ENCODE measurements around the gene CS. TPM values are rescaled to one million over a fixed set of nuclear protein-coding genes. Genes with fewer than 3 reads are reported as not detected.

CS gene
- total RNA-seq, 4 donors from 2014 or later = 211 to 359 (median 271) TPM

DNA sequence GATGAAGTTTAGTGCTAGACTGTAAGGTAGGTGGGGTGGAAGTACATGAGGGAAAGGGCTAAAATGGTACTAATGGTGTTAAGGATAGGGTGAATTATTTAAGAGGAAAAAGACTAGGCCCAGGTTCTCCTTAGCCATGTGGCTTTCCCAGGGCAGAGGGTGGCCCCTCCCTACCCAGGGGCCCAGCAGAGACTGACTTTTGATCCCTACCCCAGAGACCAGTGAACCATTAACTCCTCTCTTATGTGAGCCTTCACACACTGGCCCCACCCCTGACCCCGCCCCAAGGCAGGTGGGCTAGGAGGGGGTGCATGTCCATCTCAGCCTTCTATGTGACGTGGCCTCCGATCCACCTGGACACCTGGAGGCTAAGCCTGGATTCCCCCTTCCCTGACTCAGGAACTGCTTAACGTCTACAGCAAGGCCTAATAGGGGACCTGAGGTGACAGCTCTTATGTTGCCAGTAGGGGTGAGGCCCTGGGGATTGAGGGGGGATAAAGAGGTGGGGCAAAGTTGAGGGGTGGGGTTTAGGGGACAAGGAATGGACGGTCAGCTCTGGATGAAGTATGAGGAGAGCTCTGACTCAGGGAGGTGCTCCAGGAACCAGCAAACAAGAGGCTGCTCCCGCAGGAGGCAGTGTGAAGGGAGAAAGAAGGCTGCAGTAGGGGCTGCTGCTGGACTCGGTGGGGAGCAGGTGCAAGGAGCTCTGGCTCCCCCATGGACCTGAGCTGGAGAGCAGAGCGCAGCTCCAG is 69.5 kb downstream of the CS start:
- no peaks in the 10 kb centered on the region for H3K4me1 ChIP-seq
- H3K4me3 ChIP-seq = no peak overlapping the region
- ATAC-seq = no peak
- H3K27me3 ChIP-seq = no peaks in the 10 kb centered on the region
- TF ChIP-seq POLR2A (IDR thresholded peaks at IDR 0.05) = no peak
- TF ChIP-seq, protein P1, sequence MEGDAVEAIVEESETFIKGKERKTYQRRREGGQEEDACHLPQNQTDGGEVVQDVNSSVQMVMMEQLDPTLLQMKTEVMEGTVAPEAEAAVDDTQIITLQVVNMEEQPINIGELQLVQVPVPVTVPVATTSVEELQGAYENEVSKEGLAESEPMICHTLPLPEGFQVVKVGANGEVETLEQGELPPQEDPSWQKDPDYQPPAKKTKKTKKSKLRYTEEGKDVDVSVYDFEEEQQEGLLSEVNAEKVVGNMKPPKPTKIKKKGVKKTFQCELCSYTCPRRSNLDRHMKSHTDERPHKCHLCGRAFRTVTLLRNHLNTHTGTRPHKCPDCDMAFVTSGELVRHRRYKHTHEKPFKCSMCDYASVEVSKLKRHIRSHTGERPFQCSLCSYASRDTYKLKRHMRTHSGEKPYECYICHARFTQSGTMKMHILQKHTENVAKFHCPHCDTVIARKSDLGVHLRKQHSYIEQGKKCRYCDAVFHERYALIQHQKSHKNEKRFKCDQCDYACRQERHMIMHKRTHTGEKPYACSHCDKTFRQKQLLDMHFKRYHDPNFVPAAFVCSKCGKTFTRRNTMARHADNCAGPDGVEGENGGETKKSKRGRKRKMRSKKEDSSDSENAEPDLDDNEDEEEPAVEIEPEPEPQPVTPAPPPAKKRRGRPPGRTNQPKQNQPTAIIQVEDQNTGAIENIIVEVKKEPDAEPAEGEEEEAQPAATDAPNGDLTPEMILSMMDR (IDR thresholded peaks at IDR 0.05 in 4 of 5, conservative IDR thresholded peaks at IDR 0.05 in 1 of 5) = no peak
- DNase-seq = no peak
- no peak overlapping the region for H3K27ac ChIP-seq
- peaks cover 0 to 13% of the 10 kb centered on the region in 2 donors for H3K36me3 ChIP-seq
- in situ Hi-C loops (cut with MboI; ENCODE audit: low sequenced_read_pairs in 4 of 4) = no loop called here
- H3K9me3 ChIP-seq = no peaks in the 10 kb centered on the region
- intact Hi-C loops (cut with DNase I; ENCODE audit: low total_unique reads) = no loop called here

DNA sequence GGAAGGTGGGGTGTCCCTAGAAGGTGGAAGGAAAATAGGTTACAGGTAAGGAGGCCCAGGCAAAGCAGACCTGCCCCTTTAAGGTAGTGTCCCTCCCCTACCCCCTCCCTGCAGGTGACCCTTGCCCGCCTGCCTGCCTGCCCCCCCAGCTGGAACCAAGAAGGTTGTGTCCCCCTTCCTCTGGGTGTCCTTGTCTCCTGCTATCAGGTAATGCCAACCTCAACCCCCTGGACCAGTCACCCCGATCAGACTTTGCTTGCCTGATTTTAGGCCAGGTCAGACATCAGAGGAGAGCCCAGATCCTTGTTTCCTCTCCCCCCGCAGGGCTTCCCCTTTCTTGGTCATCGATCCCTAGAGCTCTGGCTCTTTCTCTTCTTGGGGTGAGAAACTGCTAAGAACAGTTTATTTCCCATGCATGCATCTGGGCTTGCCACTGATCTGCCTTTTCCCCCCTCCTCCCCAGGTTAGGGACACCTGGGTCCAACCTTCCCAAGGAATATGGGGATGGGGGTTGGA is 70.2 kb downstream of the CS start, which contains the start of gene SLC39A5:
TSS of gene SLC39A5 (plus strand) at position 136 of the 516 bp plus-strand sequence. CDS start 1,224 bp downstream, outside the sequence.
- Histone ChIP-seq H3K27me3 (no peaks in the 10 kb centered on the region), H3K27ac (no peak within 1 kb of the TSS), H3K4me3 (no peak within 1 kb of the TSS), H3K36me3 (peaks cover 0 to 13% of the 10 kb centered on the region in 2 donors), H3K4me1 (peaks cover 3 to 6% of the 10 kb centered on the region in 2 donors), H3K9me3 (no peaks in the 10 kb centered on the region)
- in situ Hi-C loops (cut with MboI; ENCODE audit: low sequenced_read_pairs in 4 of 4) = loop anchor here in 2 of 4 donors (5.0 to 10.0 kb wide), 2 partner anchors 38 to 115 kb away; partner anchors contain the start of genes RPL41 (in 1 of the 2) and ZC3H10 (in 1 of the 2)
- DNase-seq = no peak
- TF ChIP-seq POLR2A (IDR thresholded peaks at IDR 0.05) = no peak
- TF ChIP-seq, protein P1 (IDR thresholded peaks at IDR 0.05 in 4 of 5, conservative IDR thresholded peaks at IDR 0.05 in 1 of 5) = no peak
- intact Hi-C loops (cut with DNase I; ENCODE audit: low total_unique reads) = loop anchor here (10.0 kb wide), 1 partner anchor 235 kb away; the partner anchor contains the start of gene SPRYD4
- no peak for ATAC-seq

DNA sequence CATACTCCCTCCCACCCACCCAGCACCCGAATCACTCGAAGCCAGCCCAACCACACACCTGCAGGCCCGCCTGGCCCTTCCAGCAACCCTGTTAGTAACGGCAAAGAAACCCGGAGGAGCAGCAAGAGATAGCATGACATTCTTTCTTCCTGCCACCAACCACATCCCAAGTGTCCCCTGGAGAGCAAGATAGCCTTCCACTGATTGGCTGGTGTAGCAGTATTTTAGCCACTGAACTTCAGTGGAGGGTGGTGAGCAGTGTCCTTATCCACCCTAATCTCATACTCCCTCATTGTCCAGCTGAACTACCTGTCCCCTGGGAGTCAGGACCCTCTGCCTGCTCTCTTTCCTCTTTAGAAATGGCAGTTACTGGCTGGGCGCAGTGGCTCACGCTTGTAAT is 71.0 kb downstream of the CS start:
- Histone ChIP-seq H3K27ac (no peak overlapping the region), H3K4me3 (no peak overlapping the region), H3K4me1 (peaks cover 10 to 11% of the 10 kb centered on the region in 2 donors), H3K27me3 (no peaks in the 10 kb centered on the region), H3K36me3 (peaks cover 0 to 13% of the 10 kb centered on the region in 2 donors), H3K9me3 (no peaks in the 10 kb centered on the region)
- DNase-seq (no peak), ATAC-seq (no peak)
- TF ChIP-seq POLR2A (IDR thresholded peaks at IDR 0.05) = no peak
- in situ Hi-C loops (cut with MboI; ENCODE audit: low sequenced_read_pairs in 4 of 4) (loop anchor here in 2 of 4 donors (5.0 to 10.0 kb wide), 2 partner anchors 37 to 114 kb away; partner anchors contain the start of genes RPL41 (in 1 of the 2) and ZC3H10 (in 1 of the 2)), intact Hi-C loops (cut with DNase I; ENCODE audit: low total_unique reads) (loop anchor here (10.0 kb wide), 1 partner anchor 236 kb away; the partner anchor contains the start of gene SPRYD4)

DNA sequence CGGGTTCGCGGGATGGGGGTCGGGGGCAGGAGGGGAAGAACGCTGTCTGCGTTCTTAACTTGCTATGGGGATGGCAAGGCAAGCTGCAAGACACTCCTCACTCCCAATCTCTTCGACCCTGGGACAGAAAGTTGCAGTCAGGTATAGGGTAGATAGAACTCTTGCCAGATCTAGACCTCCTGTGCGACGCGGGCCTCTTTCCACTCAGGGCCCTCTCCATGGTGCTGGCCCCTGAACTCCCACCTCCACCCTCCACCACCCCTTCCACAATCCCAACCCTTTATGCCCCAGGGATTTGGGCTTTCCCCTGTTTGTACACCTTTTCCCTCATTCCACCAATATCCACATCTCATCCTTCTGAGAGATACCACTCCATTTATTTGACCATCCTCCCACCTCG is 75.2 kb downstream of the CS start:
- in situ Hi-C loops (cut with MboI; ENCODE audit: low sequenced_read_pairs in 4 of 4) = loop anchor here in 2 of 4 donors (5.0 to 10.0 kb wide), 2 partner anchors 33 to 110 kb away; partner anchors contain the start of genes RPL41 (in 1 of the 2) and ZC3H10 (in 1 of the 2)
- H3K27me3 ChIP-seq = no peaks in the 10 kb centered on the region
- H3K9me3 ChIP-seq = no peaks in the 10 kb centered on the region
- H3K4me3 ChIP-seq = peak overlapping the region; percentile 63 to 85 (median 79)
- DNase-seq (no peak), ATAC-seq (no peak)
- intact Hi-C loops (cut with DNase I; ENCODE audit: low total_unique reads) = loop anchor here (1.0 to 10.0 kb wide), 6 partner anchors 32 to 508 kb away; partner anchors contain the start of genes BLOC1S1, SPRYD4 and ZC3H10
- H3K36me3 ChIP-seq = peaks cover 0 to 13% of the 10 kb centered on the region in 2 donors
- H3K27ac ChIP-seq = peak overlapping the region; percentile 96 to 100 (median 98)
- peaks cover 34 to 40% of the 10 kb centered on the region in 2 donors for H3K4me1 ChIP-seq
- no peak for TF ChIP-seq POLR2A (IDR thresholded peaks at IDR 0.05)
- TF ChIP-seq, protein P1 (IDR thresholded peaks at IDR 0.05 in 4 of 5, conservative IDR thresholded peaks at IDR 0.05 in 1 of 5) = no peak

Measured in gastrocnemius medialis (tissue), 4 donors.